Measurements from ENCODE around the gene MRTFA.

The MRTFA gene

GRCh38 chr22:40423882-40424640 is 212.5 kb downstream of the MRTFA start:
- Histone ChIP-seq H3K9me3 (ENCODE audit: control insufficient read depth, low read length) (no peaks in the 10 kb centered on the region), H3K4me1 (ENCODE audit: control insufficient read depth, insufficient read depth, low read length) (peaks cover 1% of the 10 kb centered on the region), H3K4me3 (ENCODE audit: insufficient read depth, low read depth, low read length) (no peak overlapping the region), H3K27me3 (ENCODE audit: control insufficient read depth, insufficient read depth, low read length, poor library complexity, severe bottlenecking) (no peaks in the 10 kb centered on the region), H3K36me3 (ENCODE audit: control insufficient read depth, insufficient read depth, low read length) (peaks cover 11% of the 10 kb centered on the region), H3K27ac (ENCODE audit: insufficient read depth, low read depth, low read length, poor library complexity, severe bottlenecking) (no peak overlapping the region)
- 95% methylated on average over 17 of the region's 17 CpGs for WGBS, 2 experiments

GRCh38 chr22:40423310-40423688 is 213.2 kb downstream of the MRTFA start:
- no peak overlapping the region for H3K27ac ChIP-seq (ENCODE audit: insufficient read depth, low read depth, low read length, poor library complexity, severe bottlenecking)
- 92 to 96% methylated on average over 5 of the region's 5 CpGs for WGBS, 2 experiments
- peaks cover 11% of the 10 kb centered on the region for H3K36me3 ChIP-seq (ENCODE audit: control insufficient read depth, insufficient read depth, low read length)
- H3K4me3 ChIP-seq (ENCODE audit: insufficient read depth, low read depth, low read length) = no peak overlapping the region
- H3K27me3 ChIP-seq (ENCODE audit: control insufficient read depth, insufficient read depth, low read length, poor library complexity, severe bottlenecking) = no peaks in the 10 kb centered on the region
- H3K4me1 ChIP-seq (ENCODE audit: control insufficient read depth, insufficient read depth, low read length) = peaks cover 6% of the 10 kb centered on the region
- H3K9me3 ChIP-seq (ENCODE audit: control insufficient read depth, low read length) = no peaks in the 10 kb centered on the region

GRCh38 chr22:40422558-40423309 is 213.8 kb downstream of the MRTFA start:
- H3K4me3 ChIP-seq (ENCODE audit: insufficient read depth, low read depth, low read length) = no peak overlapping the region
- WGBS, 2 experiments = 95% methylated on average over 9 of the region's 9 CpGs
- no peaks in the 10 kb centered on the region for H3K27me3 ChIP-seq (ENCODE audit: control insufficient read depth, insufficient read depth, low read length, poor library complexity, severe bottlenecking)
- H3K27ac ChIP-seq (ENCODE audit: insufficient read depth, low read depth, low read length, poor library complexity, severe bottlenecking) = no peak overlapping the region
- H3K4me1 ChIP-seq (ENCODE audit: control insufficient read depth, insufficient read depth, low read length) = peaks cover 6% of the 10 kb centered on the region
- H3K9me3 ChIP-seq (ENCODE audit: control insufficient read depth, low read length) = no peaks in the 10 kb centered on the region
- H3K36me3 ChIP-seq (ENCODE audit: control insufficient read depth, insufficient read depth, low read length) = peaks cover 11% of the 10 kb centered on the region

- Histone ChIP-seq H3K27me3 (ENCODE audit: control insufficient read depth, insufficient read depth, low read length, poor library complexity, severe bottlenecking) (no peaks in the 10 kb centered on the region), H3K4me3 (ENCODE audit: insufficient read depth, low read depth, low read length) (no peak overlapping the region), H3K36me3 (ENCODE audit: control insufficient read depth, insufficient read depth, low read length) (peaks cover 11% of the 10 kb centered on the region), H3K9me3 (ENCODE audit: control insufficient read depth, low read length) (no peaks in the 10 kb centered on the region), H3K4me1 (ENCODE audit: control insufficient read depth, insufficient read depth, low read length) (peaks cover 6% of the 10 kb centered on the region), H3K27ac (ENCODE audit: insufficient read depth, low read depth, low read length, poor library complexity, severe bottlenecking) (no peak overlapping the region)
- WGBS, 2 experiments = 94 to 100% methylated on average over 1 of the region's 1 CpG
These were observed 214.6 kb downstream of the MRTFA start for GRCh38 chr22:40421941-40422340.

- Histone ChIP-seq H3K36me3 (ENCODE audit: control insufficient read depth, insufficient read depth, low read length) (peaks cover 16% of the 10 kb centered on the region), H3K4me3 (ENCODE audit: insufficient read depth, low read depth, low read length) (no peak overlapping the region), H3K4me1 (ENCODE audit: control insufficient read depth, insufficient read depth, low read length) (peaks cover 6% of the 10 kb centered on the region), H3K27me3 (ENCODE audit: control insufficient read depth, insufficient read depth, low read length, poor library complexity, severe bottlenecking) (no peaks in the 10 kb centered on the region), H3K9me3 (ENCODE audit: control insufficient read depth, low read length) (no peaks in the 10 kb centered on the region), H3K27ac (ENCODE audit: insufficient read depth, low read depth, low read length, poor library complexity, severe bottlenecking) (no peak overlapping the region)
- WGBS, 2 experiments = 92 to 95% methylated on average over 4 of the region's 4 CpGs
These were observed 215.5 kb downstream of the MRTFA start for GRCh38 chr22:40421082-40421350.

GRCh38 chr22:40420341-40421081 is 216.0 kb downstream of the MRTFA start:
- Histone ChIP-seq H3K27ac (ENCODE audit: insufficient read depth, low read depth, low read length, poor library complexity, severe bottlenecking) (no peak overlapping the region), H3K4me1 (ENCODE audit: control insufficient read depth, insufficient read depth, low read length) (peaks cover 6% of the 10 kb centered on the region), H3K27me3 (ENCODE audit: control insufficient read depth, insufficient read depth, low read length, poor library complexity, severe bottlenecking) (no peaks in the 10 kb centered on the region), H3K9me3 (ENCODE audit: control insufficient read depth, low read length) (no peaks in the 10 kb centered on the region), H3K4me3 (ENCODE audit: insufficient read depth, low read depth, low read length) (no peak overlapping the region), H3K36me3 (ENCODE audit: control insufficient read depth, insufficient read depth, low read length) (peaks cover 16% of the 10 kb centered on the region)
- WGBS, 2 experiments = 95 to 97% methylated on average over 18 of the region's 18 CpGs

GRCh38 chr22:40419718-40420117 is 216.8 kb downstream of the MRTFA start:
- Histone ChIP-seq H3K4me1 (ENCODE audit: control insufficient read depth, insufficient read depth, low read length) (peaks cover 6% of the 10 kb centered on the region), H3K36me3 (ENCODE audit: control insufficient read depth, insufficient read depth, low read length) (peaks cover 16% of the 10 kb centered on the region), H3K4me3 (ENCODE audit: insufficient read depth, low read depth, low read length) (no peak overlapping the region)

GRCh38 chr22:40418366-40419201 is 217.9 kb downstream of the MRTFA start:
- H3K4me3 ChIP-seq (ENCODE audit: insufficient read depth, low read depth, low read length) = no peak overlapping the region
- no peaks in the 10 kb centered on the region for H3K27me3 ChIP-seq (ENCODE audit: control insufficient read depth, insufficient read depth, low read length, poor library complexity, severe bottlenecking)
- no peak overlapping the region for H3K27ac ChIP-seq (ENCODE audit: insufficient read depth, low read depth, low read length, poor library complexity, severe bottlenecking)
- WGBS, 2 experiments = 88% methylated on average over 42 of the region's 42 CpGs
- H3K36me3 ChIP-seq (ENCODE audit: control insufficient read depth, insufficient read depth, low read length) = peaks cover 16% of the 10 kb centered on the region
- H3K9me3 ChIP-seq (ENCODE audit: control insufficient read depth, low read length) = no peaks in the 10 kb centered on the region
- peaks cover 6% of the 10 kb centered on the region for H3K4me1 ChIP-seq (ENCODE audit: control insufficient read depth, insufficient read depth, low read length)

More at GRCh38 chr22:40419718-40420117, 216.8 kb downstream of the MRTFA start:
- no peak overlapping the region for H3K27ac ChIP-seq (ENCODE audit: insufficient read depth, low read depth, low read length, poor library complexity, severe bottlenecking)
- WGBS, 2 experiments = 95% methylated on average over 8 of the region's 8 CpGs
- H3K27me3 ChIP-seq (ENCODE audit: control insufficient read depth, insufficient read depth, low read length, poor library complexity, severe bottlenecking) = no peaks in the 10 kb centered on the region
- no peaks in the 10 kb centered on the region for H3K9me3 ChIP-seq (ENCODE audit: control insufficient read depth, low read length)

- H3K36me3 ChIP-seq (ENCODE audit: control insufficient read depth, insufficient read depth, low read length) = peaks cover 16% of the 10 kb centered on the region
These were observed 218.6 kb downstream of the MRTFA start for GRCh38 chr22:40417881-40418280.

More at GRCh38 chr22:40417881-40418280, 218.6 kb downstream of the MRTFA start:
- Histone ChIP-seq H3K4me3 (ENCODE audit: insufficient read depth, low read depth, low read length) (no peak overlapping the region), H3K9me3 (ENCODE audit: control insufficient read depth, low read length) (no peaks in the 10 kb centered on the region), H3K27me3 (ENCODE audit: control insufficient read depth, insufficient read depth, low read length, poor library complexity, severe bottlenecking) (no peaks in the 10 kb centered on the region), H3K4me1 (ENCODE audit: control insufficient read depth, insufficient read depth, low read length) (peaks cover 6% of the 10 kb centered on the region), H3K27ac (ENCODE audit: insufficient read depth, low read depth, low read length, poor library complexity, severe bottlenecking) (no peak overlapping the region)
- 91 to 94% methylated on average over 5 of the region's 5 CpGs for WGBS, 2 experiments

All from ectodermal cell (in vitro differentiated cells).